ENCODE data around the gene CCDC17.
"Not testable (repeated sequence)": the region's sequence is repeated elsewhere in the genome, so short reads cannot be mapped to it uniquely, and the experiment has no call there.

Gene CCDC17

DNA sequence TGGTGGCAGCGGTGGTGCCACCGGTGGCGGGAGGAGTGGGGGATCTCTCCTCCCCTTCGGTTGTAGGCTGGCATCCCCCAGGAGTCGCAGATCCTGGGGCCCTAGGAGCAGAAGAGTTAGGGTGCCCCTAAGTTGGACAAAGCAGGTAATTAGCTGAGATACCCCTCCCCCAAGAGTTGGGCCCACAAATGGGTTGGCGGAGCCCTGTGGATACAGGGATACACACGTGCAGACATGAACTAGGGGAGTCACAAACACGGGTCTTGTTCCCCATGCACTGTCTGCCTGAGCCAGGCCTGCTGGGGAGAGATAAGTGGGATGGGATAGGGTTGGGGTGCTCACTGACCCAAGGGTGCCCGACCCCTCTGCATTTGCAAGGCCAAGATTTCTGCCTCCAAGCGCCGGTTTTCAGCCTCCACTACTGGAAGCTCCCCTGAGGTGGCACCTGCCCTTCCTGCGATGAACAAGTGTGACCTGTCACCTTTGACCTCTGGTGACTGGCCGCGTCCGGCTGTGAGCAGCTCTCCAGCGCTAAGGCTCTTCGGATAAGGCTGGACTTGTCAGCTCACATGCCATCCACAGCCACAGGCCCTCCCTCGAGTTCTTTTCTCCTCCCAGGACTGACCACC is 1.8 kb downstream of the CCDC17 start:
- FAIRE-seq, result no peak

DNA sequence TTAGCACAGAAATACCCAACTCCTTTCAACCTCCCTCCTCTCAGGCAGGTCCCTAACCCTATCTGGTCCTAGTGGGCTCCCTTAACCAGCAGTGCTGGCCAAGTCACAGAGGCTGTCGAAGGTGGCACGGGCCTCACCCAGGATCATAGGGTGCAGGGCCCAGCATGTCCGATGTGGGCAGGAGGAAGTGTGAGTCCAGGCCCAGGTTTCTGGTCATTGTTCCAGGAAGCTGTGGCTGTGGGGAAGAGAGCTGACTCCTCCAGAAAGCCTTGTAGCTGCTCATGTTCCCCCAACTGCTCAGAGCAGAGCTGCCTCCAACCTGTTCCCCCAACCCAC is 2.4 kb downstream of the CCDC17 start:
- no peak for FAIRE-seq

DNA sequence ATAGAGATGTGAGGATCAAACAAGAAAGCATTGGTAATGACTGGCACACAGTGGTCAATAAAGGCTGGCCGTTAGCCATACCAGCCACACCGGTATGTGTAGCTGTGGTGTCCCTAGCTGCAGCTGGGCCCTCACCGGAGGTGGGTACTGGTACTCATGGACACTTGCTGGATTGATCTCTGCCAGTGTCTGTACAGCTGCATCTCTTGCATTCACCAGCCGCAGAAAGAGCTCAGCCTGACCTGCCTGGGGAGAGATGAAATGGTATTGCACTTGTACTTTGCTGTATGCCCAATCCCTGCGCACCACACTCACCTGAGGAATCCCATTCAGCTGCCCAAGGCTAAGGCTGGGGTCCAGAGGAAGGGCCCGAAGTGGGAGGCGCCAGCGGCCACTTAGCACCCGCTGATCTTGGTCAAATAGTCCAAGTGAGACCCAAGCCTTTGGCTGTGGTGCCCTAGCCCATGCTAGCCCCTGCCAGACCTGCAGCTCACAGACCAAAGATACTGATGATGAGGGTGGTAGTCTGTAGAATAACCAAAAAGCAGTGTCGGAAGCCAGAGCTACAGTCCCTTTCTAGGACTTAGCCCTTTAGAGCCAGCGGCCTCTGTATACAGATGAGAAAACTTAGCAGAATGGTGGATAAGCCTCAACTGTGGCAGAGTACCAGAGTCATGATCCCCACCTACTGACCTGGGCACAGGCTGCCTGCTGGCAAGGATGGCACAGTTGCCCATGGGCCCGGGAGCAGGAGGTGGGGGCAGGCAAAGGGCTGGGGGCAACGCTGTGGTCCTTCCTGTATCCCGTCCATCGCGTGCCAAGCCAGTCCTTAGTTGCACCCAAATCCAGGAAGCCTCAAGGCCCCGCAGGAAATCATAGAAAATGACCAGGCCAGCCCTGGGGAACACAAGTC is 3.0 kb downstream of the CCDC17 start:
- no peak for FAIRE-seq

DNA sequence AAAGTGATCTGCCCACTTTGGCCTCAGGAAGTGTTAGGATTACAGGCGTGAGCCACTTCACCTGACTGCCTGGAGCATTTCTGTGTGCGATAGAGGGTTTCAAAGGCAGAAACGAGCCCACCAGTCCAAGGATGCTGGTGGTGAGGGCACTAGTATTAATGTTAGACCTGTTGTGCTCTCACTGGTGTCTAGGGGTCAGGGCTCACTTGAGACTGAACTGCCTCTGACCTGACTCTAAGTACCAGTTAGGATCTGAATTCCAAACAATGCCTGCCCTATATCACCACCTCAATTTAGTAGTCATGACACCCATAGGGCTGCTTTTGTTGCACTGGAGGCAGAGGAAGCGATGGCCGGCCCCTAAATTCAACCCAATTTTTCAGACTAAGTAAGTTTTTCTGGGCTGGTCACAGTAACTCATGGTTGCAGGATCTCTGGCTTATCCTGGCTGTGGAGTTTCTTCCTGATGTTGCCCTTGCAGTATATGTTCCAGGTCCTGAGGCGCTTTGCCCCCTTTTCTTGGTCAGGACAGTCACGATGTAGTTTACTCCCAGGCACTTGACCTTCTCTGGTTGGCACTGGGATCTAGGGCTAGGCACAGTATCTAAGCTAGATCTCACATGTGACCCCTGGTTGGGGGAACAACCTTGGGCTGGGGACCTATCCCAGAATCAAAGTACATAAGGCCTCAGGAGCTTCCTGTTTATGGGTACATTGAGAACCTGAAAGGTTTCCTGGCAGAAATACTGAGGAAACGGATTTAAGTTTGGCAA is 4.5 kb downstream of the CCDC17 start:
- no peak for FAIRE-seq

DNA sequence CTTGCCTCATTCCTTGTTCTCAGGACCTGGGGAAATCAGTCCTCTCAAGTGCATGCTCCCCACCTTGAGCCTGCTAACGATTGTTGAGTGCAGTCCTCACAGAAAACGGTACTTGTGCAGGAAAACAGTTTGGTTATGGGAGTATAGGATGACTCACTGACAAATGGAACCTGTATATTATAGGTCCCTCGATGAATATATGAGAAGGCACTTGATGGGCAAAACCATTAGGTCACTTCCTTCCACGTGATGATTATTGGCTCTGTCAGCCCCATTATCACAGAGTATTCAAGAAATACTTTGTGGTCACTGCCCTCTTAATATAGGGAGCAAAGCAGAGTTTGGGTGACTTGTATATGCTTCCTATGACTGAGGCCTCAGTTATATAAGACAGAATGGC is 6.2 kb downstream of the CCDC17 start:
- FAIRE-seq, result no peak

DNA sequence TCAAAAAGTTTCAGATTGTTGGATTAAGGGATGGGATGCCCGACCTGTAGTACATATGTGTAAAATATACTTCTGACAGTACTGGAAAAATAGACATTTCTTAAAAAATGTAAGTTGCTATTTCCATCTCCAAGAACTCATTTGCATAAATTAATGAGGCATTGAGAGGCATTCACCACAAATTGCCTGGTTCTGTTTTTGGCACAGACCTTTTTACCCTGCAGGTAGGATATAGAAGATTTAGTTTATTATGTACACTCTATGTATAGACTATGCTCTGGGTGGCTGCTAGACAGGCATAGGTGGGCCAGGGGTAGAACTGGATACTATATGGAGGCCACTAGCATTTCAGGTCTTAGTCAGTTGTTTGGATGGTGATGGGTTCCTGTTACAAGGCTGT is 8.0 kb downstream of the CCDC17 start:
- FAIRE-seq, result no peak

DNA sequence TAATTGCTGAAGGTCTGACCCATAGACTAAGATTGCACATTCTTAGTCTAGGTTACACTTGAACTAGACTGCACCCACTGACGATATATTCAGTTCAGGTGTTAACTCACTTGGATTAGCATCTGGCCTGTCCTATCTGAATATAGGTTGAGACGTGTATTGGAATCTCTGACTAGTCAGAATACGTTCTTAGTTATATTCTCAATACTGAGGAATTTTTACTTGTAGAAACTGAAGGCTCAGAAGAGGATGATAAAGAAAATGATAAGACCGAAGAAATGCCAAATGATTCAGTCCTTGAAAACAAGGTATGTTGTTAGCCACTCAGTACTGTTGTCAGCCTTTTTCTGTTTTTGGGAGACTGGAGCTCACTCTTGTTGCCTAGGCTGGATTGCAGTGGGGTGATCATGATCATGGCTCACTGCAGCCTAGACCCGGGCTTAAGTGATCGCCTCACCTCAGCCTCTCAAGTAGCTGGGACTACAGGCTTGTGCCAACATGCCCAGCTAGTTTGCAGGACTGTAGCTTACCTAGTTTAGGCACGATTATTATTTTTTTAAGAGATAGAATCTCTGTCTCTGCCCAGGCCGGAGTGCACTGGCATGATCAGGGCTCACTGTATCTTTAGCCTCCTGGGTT is 10.8 kb downstream of the CCDC17 start:
- FAIRE-seq, result no peak

DNA sequence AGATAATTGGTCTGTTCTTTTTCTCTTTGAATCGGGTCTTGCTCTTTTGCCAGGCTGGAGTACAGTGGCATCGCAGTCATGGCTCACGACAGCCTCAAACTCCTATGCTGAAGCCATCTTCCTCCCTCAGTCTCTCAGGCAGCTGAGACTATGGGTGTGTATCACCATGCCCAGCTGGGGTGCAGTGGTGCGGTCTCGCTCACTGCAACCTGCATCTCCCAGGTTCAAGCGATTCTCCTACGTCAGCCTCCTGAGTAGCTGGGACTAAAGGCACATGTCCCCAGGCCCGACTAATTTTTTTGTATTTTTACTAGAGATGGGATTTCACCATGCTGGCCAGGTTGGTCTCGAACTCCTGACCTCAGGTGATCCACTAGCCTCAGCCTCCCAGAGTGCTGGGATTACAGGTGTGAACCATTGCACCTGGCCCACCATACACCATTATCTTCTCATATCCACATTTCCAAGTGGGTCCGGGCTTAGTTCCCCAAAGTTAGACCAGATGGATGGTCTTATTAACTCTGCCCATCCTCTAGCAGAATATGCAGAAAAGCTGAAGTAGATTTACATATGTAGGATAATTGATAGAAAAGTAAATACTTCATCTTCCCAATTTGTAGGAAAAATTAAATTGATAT is 13.1 kb downstream of the CCDC17 start:
- no peak for FAIRE-seq

DNA sequence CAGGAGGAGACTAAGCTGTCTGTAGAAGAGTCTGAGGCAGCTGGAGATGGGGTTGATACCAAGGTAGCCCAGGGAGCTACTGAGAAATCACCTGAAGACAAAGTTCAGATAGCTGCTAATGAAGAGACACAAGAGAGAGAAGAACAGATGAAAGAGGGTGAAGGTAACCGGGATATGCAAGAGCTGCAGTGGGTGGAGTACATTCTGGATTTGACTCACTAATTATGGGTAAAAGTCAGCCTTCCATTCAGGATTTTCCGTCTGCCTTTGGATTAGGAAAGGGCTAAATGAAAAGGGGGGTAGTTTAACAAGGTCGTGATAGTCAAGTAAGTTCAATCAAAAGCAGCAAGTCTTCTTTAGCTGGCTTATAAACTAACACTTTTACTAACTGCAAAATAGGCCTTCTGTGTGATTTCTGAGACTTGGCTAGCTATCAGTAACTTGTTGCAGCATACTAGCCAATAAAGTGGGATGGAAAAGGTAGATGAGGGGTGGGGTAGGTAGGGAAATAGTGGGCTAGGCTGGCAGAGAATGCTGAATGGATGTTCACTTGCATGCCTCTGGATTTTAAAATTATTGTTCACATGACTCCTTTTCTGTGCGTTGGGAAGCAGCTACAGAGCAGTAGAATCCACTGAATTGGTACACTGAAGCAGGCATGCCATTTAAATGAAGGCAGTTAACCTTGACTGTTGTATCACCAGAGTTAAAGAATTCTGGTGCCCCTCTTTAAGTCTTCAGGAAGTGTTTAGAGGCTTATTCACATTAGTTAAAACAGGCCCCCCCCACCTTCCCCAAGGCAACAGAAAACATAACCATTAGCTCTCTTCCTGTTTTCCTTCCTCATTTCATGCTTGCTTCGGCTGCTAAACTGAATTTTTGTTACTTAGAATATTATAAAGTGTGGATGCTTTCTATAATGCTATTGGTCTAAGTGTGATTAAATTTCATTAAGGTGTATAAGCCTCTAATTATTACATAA is 15.4 kb downstream of the CCDC17 start:
- no peak for FAIRE-seq

DNA sequence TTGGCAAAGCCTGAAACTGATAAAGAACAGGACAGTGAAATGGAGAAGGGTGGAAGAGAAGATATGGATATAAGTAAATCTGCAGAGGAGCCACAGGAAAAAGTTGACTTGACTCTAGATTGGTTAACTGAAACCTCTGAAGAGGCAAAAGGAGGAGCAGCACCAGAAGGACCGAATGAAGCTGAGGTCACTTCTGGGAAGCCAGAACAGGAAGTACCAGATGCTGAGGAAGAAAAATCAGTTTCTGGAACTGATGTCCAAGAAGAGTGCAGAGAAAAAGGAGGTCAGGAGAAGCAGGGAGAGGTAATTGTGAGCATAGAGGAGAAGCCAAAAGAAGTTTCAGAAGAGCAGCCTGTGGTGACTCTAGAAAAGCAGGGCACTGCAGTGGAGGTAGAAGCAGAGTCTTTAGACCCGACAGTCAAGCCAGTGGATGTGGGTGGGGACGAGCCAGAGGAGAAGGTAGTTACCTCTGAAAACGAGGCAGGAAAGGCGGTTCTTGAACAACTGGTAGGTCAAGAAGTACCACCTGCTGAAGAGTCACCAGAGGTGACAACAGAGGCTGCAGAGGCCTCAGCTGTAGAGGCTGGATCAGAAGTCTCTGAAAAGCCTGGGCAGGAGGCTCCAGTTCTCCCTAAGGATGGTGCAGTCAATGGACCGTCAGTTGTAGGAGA is 16.3 kb downstream of the CCDC17 start:
- no peak for FAIRE-seq

DNA sequence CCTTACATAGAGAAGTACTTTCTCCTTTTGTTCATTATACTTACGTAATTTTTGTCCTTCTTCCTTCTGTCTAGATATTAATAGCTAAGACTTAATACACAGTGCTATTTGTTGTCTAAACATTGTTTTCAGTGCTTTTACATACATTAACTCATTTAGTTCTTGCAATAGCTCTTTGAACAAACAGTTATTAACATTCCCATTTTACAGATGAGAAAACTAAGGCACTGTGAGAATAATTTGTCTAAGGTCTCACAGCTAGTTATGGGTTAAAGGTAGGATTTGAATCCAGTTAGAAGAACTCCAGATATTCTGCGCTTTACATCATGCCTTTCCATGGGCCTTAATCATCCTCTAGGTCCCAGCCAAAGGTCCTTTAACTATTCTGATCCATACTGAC is 19.6 kb downstream of the CCDC17 start:
- FAIRE-seq, result no peak

DNA sequence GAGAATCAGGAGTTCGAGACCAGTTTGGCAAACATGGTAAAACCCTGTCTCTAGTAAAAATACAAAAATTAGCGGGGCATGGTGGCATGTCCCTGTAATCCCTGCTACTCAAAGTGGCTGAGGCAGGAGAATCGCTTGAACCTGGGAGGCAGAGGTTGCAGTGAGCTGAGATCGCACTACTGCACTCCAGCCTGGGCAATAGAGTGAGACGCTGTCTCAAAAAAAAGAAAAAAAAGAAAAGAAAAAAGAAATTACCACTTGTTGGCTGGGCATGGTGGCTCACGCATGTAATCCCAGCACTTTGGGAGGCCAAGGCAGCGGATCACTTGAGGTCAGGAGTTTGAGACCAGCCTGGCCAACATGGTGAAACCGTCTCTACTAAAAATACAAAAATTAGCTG is 27.1 kb downstream of the CCDC17 start:
- FAIRE-seq, result not testable (repeated sequence)

DNA sequence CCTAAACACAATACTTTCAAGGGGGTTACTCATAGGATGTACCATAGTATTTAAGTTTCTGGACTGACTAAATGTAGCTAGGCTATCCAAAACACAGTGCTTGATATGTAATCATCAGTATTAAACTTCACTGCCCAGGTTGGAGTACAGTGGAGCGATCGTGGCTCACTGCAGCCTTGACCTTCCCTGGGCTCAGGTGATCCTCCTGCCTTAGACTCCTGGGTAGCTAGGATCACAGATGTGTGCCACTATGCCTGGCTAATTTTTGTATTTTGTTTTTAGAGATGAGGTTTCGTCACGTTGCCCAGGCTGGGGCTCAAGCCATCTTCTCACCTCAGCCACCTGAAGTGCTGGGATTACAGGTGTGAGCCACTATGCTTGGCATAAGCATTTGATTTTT is 29.4 kb downstream of the CCDC17 start:
- FAIRE-seq, result no peak

DNA sequence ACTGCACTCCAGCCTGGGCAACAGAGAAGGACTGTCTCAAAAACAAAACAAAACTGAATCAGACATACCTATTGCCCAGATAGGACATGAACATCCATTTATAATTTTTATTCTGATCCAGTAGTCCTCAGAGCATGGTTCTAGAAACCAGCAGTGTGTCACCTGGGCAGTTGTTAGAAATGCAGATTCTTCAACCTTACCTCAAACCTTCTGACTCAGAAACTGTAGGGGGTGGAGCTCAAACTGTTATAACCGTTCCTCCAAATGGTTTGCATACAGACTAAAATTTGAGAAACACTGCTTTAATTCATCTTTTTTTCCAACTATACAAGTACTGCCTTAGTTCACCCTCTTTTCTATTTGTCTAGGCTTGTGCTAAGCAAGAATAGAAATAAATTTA is 34.0 kb downstream of the CCDC17 start:
- no peak for FAIRE-seq

DNA sequence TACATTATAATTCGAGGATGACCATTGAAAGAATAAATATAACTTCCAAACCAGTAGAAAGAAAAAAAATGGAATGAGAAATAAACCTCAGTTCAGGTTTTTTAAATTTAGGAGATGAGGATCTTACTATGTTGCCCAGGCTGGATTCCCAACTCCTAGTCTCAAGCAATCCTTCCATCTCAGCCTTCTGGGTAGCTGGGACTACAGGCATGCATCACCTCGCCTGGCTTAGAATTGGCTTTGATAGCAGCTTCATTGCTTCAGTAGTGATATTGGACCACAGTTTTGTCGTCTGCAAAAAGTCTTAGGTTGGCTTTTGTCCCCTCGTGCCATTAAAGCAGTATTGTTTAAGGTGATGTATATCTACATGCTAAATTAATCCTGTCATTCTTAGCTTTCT is 37.1 kb downstream of the CCDC17 start:
- FAIRE-seq, result no peak

DNA sequence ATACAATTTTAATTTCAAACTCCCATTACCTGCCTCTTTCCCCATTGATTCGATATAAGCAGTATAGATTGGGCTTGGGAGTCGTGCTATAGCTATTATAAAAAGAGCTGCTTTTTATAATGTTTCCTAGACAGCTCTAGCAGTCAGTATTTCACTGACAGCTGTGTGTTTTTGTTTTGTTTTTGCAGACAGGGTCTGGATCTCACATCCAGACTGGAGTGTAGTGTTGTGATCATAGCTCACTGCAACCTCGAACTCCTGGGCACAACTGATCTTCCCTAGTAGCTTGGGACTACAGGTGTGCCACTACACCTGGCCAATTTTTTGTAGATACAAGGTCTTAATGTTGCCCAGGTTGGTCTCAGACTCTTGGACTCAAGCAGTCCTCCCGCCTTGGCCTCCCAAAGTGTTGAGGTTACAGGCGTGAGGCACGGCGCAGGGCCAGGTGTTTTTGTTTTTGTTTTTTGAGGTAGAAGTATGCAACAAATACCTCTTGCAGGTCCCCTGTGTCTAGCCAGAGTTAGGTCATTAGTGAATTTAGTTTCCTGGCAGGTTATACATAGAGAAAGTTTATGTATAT is 38.3 kb downstream of the CCDC17 start:
- no peak for FAIRE-seq

DNA sequence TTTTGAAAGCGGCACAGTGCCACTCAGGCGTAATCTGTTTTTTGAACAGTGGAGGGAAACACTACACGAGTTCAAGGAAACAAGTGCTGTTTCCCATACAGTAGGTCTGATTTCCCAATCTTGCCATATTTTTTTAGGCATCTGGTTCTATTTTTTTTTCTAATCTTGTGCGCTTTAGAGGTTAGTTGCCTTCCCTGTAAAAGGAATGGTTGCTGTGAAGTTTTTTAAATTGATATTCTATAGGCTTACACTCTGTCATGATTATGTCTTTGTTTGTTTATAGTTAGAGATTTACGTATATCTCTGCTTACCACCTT is 38.8 kb downstream of the CCDC17 start:
- no peak for FAIRE-seq

DNA sequence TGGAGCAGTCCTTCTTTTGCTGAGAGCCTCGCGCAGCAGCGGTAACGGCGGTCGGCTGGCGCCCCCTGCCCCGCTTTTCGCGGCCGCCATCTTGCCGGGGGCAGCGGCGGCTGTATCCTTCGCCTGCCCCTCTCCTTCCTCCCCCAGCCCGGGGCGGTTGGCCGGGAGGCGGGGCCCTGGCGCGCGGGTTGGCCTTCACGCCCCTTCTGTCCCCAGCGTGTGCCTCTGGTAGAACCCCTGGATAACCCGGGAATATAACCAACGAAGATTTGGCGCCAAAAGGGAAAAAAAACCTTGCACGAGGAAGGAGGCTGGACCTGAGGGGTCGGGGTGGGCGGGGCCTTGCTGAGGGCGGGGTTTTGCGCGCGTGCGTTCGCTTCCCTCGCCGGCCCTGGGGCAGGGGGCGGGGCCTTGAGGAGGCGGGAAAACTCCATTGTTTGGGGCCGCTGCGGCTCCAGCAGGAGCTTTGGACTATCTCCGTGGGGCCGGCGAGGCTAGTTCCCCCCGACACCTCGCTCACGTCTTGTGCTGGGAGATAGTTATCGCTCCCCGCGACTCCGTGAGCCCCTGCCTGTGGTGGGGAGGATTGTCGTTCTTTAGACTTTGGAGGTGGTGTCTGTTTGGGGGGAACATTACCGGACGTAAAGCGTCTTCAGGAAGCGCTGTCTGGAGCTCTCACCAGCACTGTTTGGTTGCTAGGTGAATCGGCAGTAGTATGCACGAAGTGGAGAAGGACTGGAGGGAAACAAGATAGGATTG is 39.3 kb downstream of the CCDC17 start:
- FAIRE-seq, result no peak

DNA sequence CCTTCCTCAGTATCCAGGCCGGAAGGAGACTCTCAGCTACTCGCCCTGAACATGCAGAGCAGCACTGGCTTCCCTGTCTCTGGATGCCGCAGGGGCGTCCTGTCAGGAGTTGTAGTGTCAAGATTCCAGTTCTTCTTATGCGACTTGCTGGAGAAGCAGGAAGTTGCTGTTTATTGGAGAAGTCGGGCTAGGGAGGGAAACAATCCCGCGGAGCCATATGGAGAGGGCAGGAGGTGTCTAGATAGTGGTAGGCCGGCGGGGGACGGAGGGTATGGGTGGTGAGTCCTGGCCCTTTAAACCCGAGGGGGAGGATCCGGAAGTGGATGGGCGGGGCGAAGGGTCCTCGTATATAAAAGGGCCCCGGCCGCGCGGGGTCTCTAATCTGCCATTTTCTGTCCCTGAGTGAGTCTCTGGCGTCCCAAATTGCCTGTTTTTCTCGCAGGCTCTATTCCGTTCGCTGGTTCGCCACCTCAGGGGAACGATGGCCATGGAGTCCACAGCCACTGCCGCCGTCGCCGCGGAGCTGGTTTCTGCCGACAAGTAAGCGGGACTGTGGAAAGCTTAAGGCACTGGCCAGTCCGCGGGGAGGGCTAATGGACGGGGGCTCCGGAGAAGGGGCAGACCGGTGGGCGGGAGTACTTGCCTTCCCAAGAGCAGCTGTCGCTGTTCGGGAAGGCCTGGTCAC is 40.0 kb downstream of the CCDC17 start, which contains the start of gene NASP:
NASP (plus strand) TSS at position 376 of the 685 bp plus-strand sequence; CDS start at position 482, 106 bp downstream.
- FAIRE-seq, result no peak
